ENCODE data around the gene ARRDC3. TPM values are rescaled to one million over a fixed set of nuclear protein-coding genes. Genes with fewer than 3 reads are reported as not detected.

The ARRDC3 gene
- total and polyA plus RNA-seq, 2 donors (not counting 3 experiments of a cell fraction or from before 2014, with no cell fraction given): 12.4 to 43.1 TPM

DNA sequence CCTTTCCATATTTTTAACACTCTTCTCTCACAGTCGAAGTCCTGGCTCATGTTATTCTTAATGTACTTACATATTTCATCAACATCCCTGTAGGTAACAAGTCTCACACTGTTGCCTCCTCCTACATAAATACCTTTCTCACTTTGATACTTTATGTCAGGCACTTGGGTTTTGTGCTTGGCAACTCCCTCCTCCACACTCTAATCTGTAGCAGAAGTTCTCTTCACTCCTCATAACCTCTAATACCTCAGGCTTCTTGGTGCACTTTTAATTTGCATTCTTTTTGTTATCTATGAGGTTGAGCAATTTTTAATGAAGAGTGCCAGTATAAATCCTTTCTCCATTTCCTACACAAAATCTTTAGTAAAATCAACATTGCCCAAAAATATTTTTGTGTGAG lies 24.1 kb upstream of the ARRDC3 start:
- H3K27me3 ChIP-seq (ENCODE audit: control insufficient read depth in 2 of 2, insufficient read depth in 2 of 2, low read length in 2 of 2): no peaks in the 10 kb centered on the region
- no peak overlapping the region for H2AFZ ChIP-seq (ENCODE audit: low read depth, low read length)
- H3K27ac ChIP-seq (ENCODE audit: insufficient read depth, low read depth, low read length): no peak overlapping the region
- H3K9me1 ChIP-seq (replicated peaks; ENCODE audit: control insufficient read depth, extremely low read depth, insufficient read depth, low read length): no peaks in the 10 kb centered on the region
- CTCF ChIA-PET: interaction anchor here (1.0 to 1.9 kb wide), 3 partner anchors 12 to 604 kb away, joined by 3 to 12 read pairs (median 5); no protein-coding TSS in a partner anchor
- H3K36me3 ChIP-seq (ENCODE audit: control insufficient read depth in 2 of 2, extremely low read depth in 1 of 2, insufficient read depth in 2 of 2, low read length in 2 of 2): no peaks in the 10 kb centered on the region
- no peaks in the 10 kb centered on the region for H3K79me2 ChIP-seq (ENCODE audit: control insufficient read depth, insufficient read depth, low read length)
- no peak overlapping the region for H3K9ac ChIP-seq (replicated peaks; ENCODE audit: extremely low read depth, insufficient read depth, low read length)
- no peak overlapping the region for H3K4me3 ChIP-seq (replicated peaks in 1 of 3; ENCODE audit: insufficient read depth in 1 of 3, low read depth in 1 of 3, low read length in 3 of 3)
- H3K4me2 ChIP-seq (ENCODE audit: insufficient read depth, low read length): no peak overlapping the region
- intact Hi-C loops (cut with micrococcal nuclease) (no loop called here), dilution Hi-C loops (cut with MboI; ENCODE audit: extremely low pct_ligation_motif_present, low sequenced_read_pairs) (no loop called here)
- H3K9me3 ChIP-seq (replicated peaks; ENCODE audit: control insufficient read depth, insufficient read depth, low read length): no peaks in the 10 kb centered on the region
- no peak for TF ChIP-seq EZH2 (IDR thresholded peaks at IDR 0.05; ENCODE audit: borderline replicate concordance, low read depth, low read length, severe bottlenecking)
- TF ChIP-seq JUN (IDR thresholded peaks at IDR 0.05; ENCODE audit: borderline replicate concordance, insufficient read depth, insufficient read length, low read depth): no peak
- TF ChIP-seq MYC (IDR thresholded peaks at IDR 0.05; ENCODE audit: low read depth, low read length): no peak
- TF ChIP-seq POLR2A (IDR thresholded peaks at IDR 0.05; ENCODE audit: low read depth, low read length): no peak
- no peak for TF ChIP-seq GATA2 (IDR thresholded peaks at IDR 0.05; ENCODE audit: insufficient read depth, insufficient read length, low read depth, low read length)
- POLR2A ChIA-PET: no interaction called here
- no TSS peak for BruUV-seq (replicated peaks)
- no peaks in the 10 kb centered on the region for H4K20me1 ChIP-seq (replicated peaks; ENCODE audit: control insufficient read depth, extremely low read depth, insufficient read depth, low read length)
- DNase-seq (ENCODE audit: low read depth, low spot score) (no peak), FAIRE-seq (no peak)
- no peaks in the 10 kb centered on the region for H3K4me1 ChIP-seq (ENCODE audit: control insufficient read depth, extremely low read depth, insufficient read depth, low read length)

DNA sequence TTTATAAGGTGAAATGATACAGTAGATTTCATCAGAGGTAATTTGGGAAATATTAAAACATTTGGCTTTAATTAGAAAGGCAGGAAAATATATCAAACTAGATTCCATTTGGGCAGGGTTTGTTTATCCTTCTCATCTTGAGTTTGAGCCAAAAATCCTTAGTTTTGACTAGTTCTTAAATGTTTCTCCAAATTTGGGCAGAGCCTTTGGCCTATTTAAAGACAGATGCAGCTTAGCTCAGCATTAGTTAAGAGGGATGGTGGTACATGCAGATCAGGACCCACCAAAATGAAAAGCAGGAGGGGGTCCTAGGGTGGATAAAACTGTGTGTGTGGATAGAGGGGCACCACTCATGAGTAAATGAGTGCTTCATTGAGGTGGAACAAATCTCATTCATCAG lies 20.3 kb upstream of the ARRDC3 start:
- no peak for DNase-seq (ENCODE audit: low read depth, low spot score)
- no peaks in the 10 kb centered on the region for H3K9me1 ChIP-seq (replicated peaks; ENCODE audit: control insufficient read depth, extremely low read depth, insufficient read depth, low read length)
- TF ChIP-seq JUN (IDR thresholded peaks at IDR 0.05; ENCODE audit: borderline replicate concordance, insufficient read depth, insufficient read length, low read depth) (no peak), GATA2 (IDR thresholded peaks at IDR 0.05; ENCODE audit: insufficient read depth, insufficient read length, low read depth, low read length) (no peak), POLR2AphosphoS5 (IDR thresholded peaks at IDR 0.05; ENCODE audit: insufficient read depth, low read depth, low read length) (no peak), MYC (IDR thresholded peaks at IDR 0.05; ENCODE audit: low read depth, low read length) (no peak), POLR2A (IDR thresholded peaks at IDR 0.05; ENCODE audit: low read depth, low read length) (no peak), EZH2 (IDR thresholded peaks at IDR 0.05; ENCODE audit: borderline replicate concordance, low read depth, low read length, severe bottlenecking) (no peak), FOS (IDR thresholded peaks at IDR 0.05; ENCODE audit: borderline replicate concordance, insufficient read depth, low read length) (no peak)
- TF ChIP-seq, protein P1, sequence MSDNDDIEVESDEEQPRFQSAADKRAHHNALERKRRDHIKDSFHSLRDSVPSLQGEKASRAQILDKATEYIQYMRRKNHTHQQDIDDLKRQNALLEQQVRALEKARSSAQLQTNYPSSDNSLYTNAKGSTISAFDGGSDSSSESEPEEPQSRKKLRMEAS (IDR thresholded peaks at IDR 0.05; ENCODE audit: insufficient read depth, insufficient read length): no peak
- TF ChIP-seq, protein P2, sequence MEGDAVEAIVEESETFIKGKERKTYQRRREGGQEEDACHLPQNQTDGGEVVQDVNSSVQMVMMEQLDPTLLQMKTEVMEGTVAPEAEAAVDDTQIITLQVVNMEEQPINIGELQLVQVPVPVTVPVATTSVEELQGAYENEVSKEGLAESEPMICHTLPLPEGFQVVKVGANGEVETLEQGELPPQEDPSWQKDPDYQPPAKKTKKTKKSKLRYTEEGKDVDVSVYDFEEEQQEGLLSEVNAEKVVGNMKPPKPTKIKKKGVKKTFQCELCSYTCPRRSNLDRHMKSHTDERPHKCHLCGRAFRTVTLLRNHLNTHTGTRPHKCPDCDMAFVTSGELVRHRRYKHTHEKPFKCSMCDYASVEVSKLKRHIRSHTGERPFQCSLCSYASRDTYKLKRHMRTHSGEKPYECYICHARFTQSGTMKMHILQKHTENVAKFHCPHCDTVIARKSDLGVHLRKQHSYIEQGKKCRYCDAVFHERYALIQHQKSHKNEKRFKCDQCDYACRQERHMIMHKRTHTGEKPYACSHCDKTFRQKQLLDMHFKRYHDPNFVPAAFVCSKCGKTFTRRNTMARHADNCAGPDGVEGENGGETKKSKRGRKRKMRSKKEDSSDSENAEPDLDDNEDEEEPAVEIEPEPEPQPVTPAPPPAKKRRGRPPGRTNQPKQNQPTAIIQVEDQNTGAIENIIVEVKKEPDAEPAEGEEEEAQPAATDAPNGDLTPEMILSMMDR (IDR thresholded peaks at IDR 0.05; ENCODE audit: extremely low read depth in 1 of 2, insufficient read depth in 1 of 2, low read depth in 1 of 2, low read length in 2 of 2): no peak
- H3K4me1 ChIP-seq (ENCODE audit: control insufficient read depth, extremely low read depth, insufficient read depth, low read length): no peaks in the 10 kb centered on the region
- dilution Hi-C loops (cut with MboI; ENCODE audit: extremely low pct_ligation_motif_present, low sequenced_read_pairs) (no loop called here), intact Hi-C loops (cut with micrococcal nuclease) (no loop called here)
- CTCF ChIA-PET: interaction anchor here (0.9 kb wide), 1 partner anchor 14 kb away, joined by 3 read pairs; no protein-coding TSS in a partner anchor
- no peak for FAIRE-seq
- no peaks in the 10 kb centered on the region for H3K27me3 ChIP-seq (ENCODE audit: control insufficient read depth in 2 of 2, insufficient read depth in 2 of 2, low read length in 2 of 2)
- BruUV-seq (replicated peaks): no TSS peak
- no peak overlapping the region for H3K9ac ChIP-seq (replicated peaks; ENCODE audit: extremely low read depth, insufficient read depth, low read length)
- POLR2A ChIA-PET: no interaction called here
- H3K4me2 ChIP-seq (ENCODE audit: insufficient read depth, low read length): no peak overlapping the region
- no peak overlapping the region for H3K4me3 ChIP-seq (replicated peaks in 1 of 3; ENCODE audit: insufficient read depth in 1 of 3, low read depth in 1 of 3, low read length in 3 of 3)
- no peaks in the 10 kb centered on the region for H3K36me3 ChIP-seq (ENCODE audit: control insufficient read depth in 2 of 2, extremely low read depth in 1 of 2, insufficient read depth in 2 of 2, low read length in 2 of 2)
- no peaks in the 10 kb centered on the region for H4K20me1 ChIP-seq (replicated peaks; ENCODE audit: control insufficient read depth, extremely low read depth, insufficient read depth, low read length)
- no peak overlapping the region for H3K27ac ChIP-seq (ENCODE audit: insufficient read depth, low read depth, low read length)
- no peaks in the 10 kb centered on the region for H3K9me3 ChIP-seq (replicated peaks; ENCODE audit: control insufficient read depth, insufficient read depth, low read length)
- H3K79me2 ChIP-seq (ENCODE audit: control insufficient read depth, insufficient read depth, low read length): no peaks in the 10 kb centered on the region
- H2AFZ ChIP-seq (ENCODE audit: low read depth, low read length): no peak overlapping the region
